Subcutaneous adipose tissue (tissue), 4 donors: ENCODE data around the gene SCARF2. TPM values are rescaled to one million over a fixed set of nuclear protein-coding genes. Genes with fewer than 3 reads are reported as not detected.

Experiments
- total RNA-seq, 4 donors: library from RNA; depleted of rRNA; stranded (reverse); fragments of >200 nt; gene quantifications; one replicate each; pipeline ENCODE4 v1.1.0, GENCODE V29; 2016
- TF ChIP-seq, protein P1 (sequence below): fragments of 450-650 bp; IDR thresholded peaks from one replicate; pipeline ENCODE4 v1.5.1; 2016; ENCODE audit warnings: low read depth, mild to moderate bottlenecking, control low read depth, antibody characterized with exemption, moderate library complexity

SCARF2 gene
- total RNA-seq, 4 donors from 2014 or later = 2.8 to 15.4 (median 8.1) TPM

DNA sequence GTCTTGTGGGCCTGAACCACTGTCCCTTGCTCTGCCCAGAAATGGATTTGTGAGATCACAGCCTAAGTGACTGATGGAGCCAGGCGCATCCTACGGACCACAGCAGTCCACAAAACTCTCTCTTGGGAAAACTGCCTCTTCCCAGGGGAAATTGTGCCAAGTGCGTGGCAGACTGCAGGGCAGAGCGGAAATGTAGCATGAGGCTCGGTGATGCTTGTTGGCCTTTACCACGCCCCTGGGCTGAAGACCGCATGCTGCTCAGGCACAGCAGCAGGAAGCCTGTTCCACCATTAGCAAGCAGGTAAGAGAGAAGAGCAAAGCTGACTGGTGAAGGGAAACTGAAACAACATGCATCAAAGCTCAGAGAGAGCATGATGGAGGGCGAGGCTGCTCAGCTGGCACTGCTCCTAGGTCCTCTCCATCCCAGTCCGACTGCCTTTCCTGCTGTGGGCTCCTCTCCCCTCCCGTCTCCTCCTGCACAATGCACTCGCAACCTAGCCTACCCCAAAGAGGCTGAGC, 26.5 kb upstream of the SCARF2 start:
- TF ChIP-seq, protein P1, sequence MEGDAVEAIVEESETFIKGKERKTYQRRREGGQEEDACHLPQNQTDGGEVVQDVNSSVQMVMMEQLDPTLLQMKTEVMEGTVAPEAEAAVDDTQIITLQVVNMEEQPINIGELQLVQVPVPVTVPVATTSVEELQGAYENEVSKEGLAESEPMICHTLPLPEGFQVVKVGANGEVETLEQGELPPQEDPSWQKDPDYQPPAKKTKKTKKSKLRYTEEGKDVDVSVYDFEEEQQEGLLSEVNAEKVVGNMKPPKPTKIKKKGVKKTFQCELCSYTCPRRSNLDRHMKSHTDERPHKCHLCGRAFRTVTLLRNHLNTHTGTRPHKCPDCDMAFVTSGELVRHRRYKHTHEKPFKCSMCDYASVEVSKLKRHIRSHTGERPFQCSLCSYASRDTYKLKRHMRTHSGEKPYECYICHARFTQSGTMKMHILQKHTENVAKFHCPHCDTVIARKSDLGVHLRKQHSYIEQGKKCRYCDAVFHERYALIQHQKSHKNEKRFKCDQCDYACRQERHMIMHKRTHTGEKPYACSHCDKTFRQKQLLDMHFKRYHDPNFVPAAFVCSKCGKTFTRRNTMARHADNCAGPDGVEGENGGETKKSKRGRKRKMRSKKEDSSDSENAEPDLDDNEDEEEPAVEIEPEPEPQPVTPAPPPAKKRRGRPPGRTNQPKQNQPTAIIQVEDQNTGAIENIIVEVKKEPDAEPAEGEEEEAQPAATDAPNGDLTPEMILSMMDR = no peak

DNA sequence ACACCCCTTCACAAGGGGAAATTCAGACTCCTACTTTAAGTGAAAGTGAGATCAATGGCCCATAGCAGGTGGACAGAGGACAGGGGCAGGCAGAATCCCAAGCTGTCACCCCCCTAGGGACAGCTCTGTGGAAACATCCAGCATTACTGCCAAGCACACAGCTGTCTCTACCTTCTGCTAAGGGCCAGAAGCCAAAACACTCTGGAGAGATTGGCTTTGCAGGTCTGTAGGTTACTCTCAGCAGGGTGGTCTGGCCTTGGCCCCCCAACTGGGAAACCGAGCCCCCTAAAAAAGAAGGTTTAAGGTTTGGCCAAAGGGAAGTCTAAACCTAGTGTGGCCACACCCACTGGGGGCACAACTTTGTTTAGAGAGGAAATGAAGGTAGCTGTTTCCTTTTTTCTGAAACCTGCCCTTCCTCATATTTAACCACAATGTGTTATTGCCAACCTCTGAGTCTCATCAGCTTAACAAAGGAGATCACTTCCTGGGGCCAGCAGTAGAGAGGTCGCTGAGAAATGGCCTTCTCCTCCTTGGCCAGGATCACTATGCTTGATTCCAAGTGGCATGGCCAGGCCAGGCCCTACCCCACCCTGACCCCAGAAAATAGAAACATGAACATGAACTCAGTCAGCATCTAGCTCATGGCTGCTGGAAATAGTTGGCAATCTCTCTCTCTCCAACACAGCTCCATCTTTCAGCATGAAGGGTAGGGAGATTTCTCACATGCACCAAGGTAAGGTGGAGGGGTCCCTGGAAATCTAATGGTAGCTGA, 25.9 kb upstream of the SCARF2 start:
- TF ChIP-seq, protein P1 = no peak

DNA sequence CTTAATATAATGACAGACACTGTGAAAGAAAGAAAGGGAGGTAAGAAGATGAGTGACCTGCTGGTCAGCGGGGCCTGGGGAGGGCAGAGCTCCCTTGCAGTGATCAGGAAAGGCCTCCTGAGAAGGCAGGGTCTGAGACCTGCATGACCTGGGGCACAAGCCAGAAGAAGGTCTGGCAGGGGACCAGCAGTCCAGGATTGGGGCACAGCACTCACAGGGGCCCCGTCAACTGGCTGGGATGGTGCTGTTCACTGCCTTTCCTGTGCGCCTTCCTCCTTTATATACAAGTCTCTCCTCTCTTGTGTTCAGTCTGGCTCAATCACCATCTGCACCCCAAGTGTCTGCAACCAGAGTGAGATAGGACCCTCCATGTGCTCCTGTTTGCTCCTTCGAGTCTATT, 22.2 kb upstream of the SCARF2 start:
- TF ChIP-seq, protein P1 = no peak

DNA sequence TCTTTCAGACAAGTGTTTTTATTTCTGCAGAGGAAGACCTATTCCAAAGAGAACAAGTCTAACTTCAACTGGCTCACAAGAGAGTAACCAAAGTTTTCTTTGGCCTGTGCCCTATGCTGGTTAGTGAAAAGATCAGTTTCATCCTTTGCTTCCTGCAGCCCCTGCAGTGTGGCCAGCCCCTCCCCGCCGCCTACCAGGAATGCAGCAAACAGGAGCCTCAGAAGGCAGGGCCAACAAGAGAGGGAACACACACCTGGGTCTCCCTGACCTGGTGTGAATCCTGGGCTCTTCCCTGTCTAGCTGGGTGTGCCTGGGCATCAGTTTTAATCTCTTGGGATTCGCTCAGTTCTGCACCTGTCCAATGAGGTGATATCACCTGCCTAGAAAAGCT, 21.5 kb upstream of the SCARF2 start:
- TF ChIP-seq, protein P1 = no peak

- TF ChIP-seq, protein P1 = no peak
These were observed 21.0 kb upstream of the SCARF2 start for GRCh38 chr22:20458530-20459151.

DNA sequence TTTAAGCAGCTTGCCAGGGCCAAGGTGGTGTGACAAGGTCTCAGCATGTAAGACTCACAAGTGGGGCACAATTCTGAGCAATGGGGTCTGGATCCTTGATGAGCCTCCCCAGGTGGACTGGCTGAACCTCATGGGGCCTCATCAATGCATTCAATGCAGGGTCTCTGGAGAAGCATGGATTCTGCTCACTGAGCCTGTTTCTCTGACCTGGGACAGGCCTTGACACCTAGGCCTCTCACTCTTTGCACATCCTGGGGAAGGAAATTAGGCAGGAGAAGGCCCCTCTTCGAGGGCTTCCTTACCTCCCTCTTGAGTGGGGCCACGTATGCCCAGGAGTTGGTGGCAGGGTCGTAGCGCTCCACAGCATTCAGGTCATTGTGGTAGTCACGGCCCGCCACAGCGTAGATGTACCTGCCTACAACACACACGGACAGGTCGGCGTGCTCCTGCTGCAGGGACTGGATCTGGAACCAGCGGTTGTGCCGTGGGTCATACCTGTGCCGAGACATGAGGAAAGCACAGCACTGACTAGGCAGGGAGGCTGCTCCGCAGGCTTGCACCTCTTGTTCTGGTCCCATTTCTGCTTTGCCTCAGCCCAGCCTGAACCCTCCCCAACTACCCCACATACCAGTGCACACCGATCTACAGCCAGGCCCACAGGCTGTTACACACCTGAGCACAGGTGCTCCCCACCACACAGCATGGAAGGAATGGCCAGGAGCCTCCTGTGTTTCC, 20.0 kb upstream of the SCARF2 start:
- TF ChIP-seq, protein P1 = no peak

GRCh38 chr22:20456722-20457076, 19.1 kb upstream of the SCARF2 start:
- TF ChIP-seq, protein P1 = no peak
